HepG2 (cell line): ENCODE results near the gene ZNHIT1. TPM values are rescaled to one million over a fixed set of nuclear protein-coding genes. Genes with fewer than 3 reads are reported as not detected.
A peak's percentile ranks its signal among the peaks of the same experiment; 100 is the strongest.

Source experiments
- AGO2 ChIP-seq: fragments of 200-400 bp; formaldehyde crosslinking; optimal IDR thresholded peaks from 2 replicates; pipeline ENCODE3; 2017; ENCODE audit warnings: mild to moderate bottlenecking, low read depth, low read length, moderate library complexity
- MAFG ChIP-seq: sonication (generic); formaldehyde crosslinking; IDR thresholded peaks from 2 replicates; pipeline ENCODE4 v1.5.1; 2020; ENCODE audit warnings: mild to moderate bottlenecking, missing genetic modification reagents
- NR1H2 ChIP-seq: sonication (generic); formaldehyde crosslinking; IDR thresholded peaks from 2 replicates; pipeline ENCODE4 v1.8.1; 2022; ENCODE audit warnings: low read depth, missing genetic modification reagents, borderline replicate concordance
- POGZ ChIP-seq: sonication (generic); formaldehyde crosslinking; IDR thresholded peaks from 2 replicates; pipeline ENCODE4 v1.4.0; 2020; ENCODE audit warnings: mild to moderate bottlenecking, missing genetic modification reagents
- RAD21 ChIP-seq: fragments of 450-650 bp; formaldehyde crosslinking; IDR thresholded peaks from 2 replicates; pipeline ENCODE4 v1.5.0; 2020; ENCODE audit warnings: mild to moderate bottlenecking
- SPEN ChIP-seq: sonication (generic); formaldehyde crosslinking; IDR thresholded peaks from 2 replicates; pipeline ENCODE4 v1.5.1; 2020; ENCODE audit warnings: low read depth, mild to moderate bottlenecking, missing genetic modification reagents
- ZBTB39 ChIP-seq: sonication (generic); formaldehyde crosslinking; IDR thresholded peaks from 2 replicates; pipeline ENCODE4 v1.5.0; 2020; ENCODE audit warnings: missing genetic modification reagents
- ZNF124 ChIP-seq: sonication (generic); formaldehyde crosslinking; IDR thresholded peaks from 2 replicates; pipeline ENCODE4 v1.4.0; 2020; ENCODE audit warnings: missing genetic modification reagents
- ZNF142 ChIP-seq: sonication (generic); formaldehyde crosslinking; IDR thresholded peaks from 2 replicates; pipeline ENCODE4 v1.4.0; 2020; ENCODE audit warnings: missing genetic modification reagents
- ZNF17 ChIP-seq: sonication (generic); formaldehyde crosslinking; IDR thresholded peaks from 2 replicates; pipeline ENCODE4 v1.5.0; 2020; ENCODE audit warnings: mild to moderate bottlenecking, missing genetic modification reagents
- ZNF225 ChIP-seq: sonication (generic); formaldehyde crosslinking; IDR thresholded peaks from 2 replicates; pipeline ENCODE4 v1.4.0; 2020; ENCODE audit warnings: mild to moderate bottlenecking, missing genetic modification reagents
- ZNF326 ChIP-seq: sonication (generic); formaldehyde crosslinking; IDR thresholded peaks from 2 replicates; pipeline ENCODE4 v1.4.0; 2020; ENCODE audit warnings: missing genetic modification reagents, borderline replicate concordance
- ZNF547 ChIP-seq: sonication (generic); formaldehyde crosslinking; IDR thresholded peaks from 2 replicates; pipeline ENCODE4 v1.5.1; 2020; ENCODE audit warnings: mild to moderate bottlenecking, missing genetic modification reagents
- ZNF598 ChIP-seq: sonication (generic); formaldehyde crosslinking; IDR thresholded peaks from 2 replicates; pipeline ENCODE4 v1.5.1; 2020; ENCODE audit warnings: mild to moderate bottlenecking, missing genetic modification reagents, borderline replicate concordance
- ZNF747 ChIP-seq: sonication (generic); formaldehyde crosslinking; IDR thresholded peaks from 2 replicates; pipeline ENCODE4 v1.8.1; 2023; ENCODE audit warnings: missing genetic modification reagents, mild to moderate bottlenecking, borderline replicate concordance
- ZSCAN25 ChIP-seq: sonication (generic); formaldehyde crosslinking; IDR thresholded peaks from 2 replicates; pipeline ENCODE4 v1.8.0; 2022; ENCODE audit warnings: mild to moderate bottlenecking, missing genetic modification reagents
- polyA plus RNA-seq, 8 experiments: library from polyadenylated mRNA; depleted of rRNA in 3 of 8; stranded (reverse) in 7 of 8; unstranded in 1 of 8; fragments of >200 nt; fragmentation: Illumina TruSeq in 4 of 8; extraction: Trizol in 4 of 8; gene quantifications; 2 replicates each; pipeline versions ENCODE4 v1.2.1 to v1.2.3, GENCODE V29; 2011 to 2016; ENCODE audit warnings: low read depth in 4 of 8, missing spikeins in 1 of 8, mixed read lengths in 1 of 8; ENCODE audit not compliant: insufficient read depth in 1 of 8
- total RNA-seq, 5 experiments: library from RNA; depleted of rRNA; stranded (reverse); fragments of >200 nt; fragmentation: Illumina TruSeq; extraction: Trizol; gene quantifications; 2 replicates each; pipeline ENCODE4 v1.2.3, GENCODE V29; 2016; ENCODE audit warnings: low read depth in 1 of 5
- TF ChIP-seq, protein P1 (sequence below): sonication (generic); formaldehyde crosslinking; IDR thresholded peaks from 2 replicates; pipeline ENCODE4 v1.4.0; 2020; ENCODE audit warnings: mild to moderate bottlenecking, missing genetic modification reagents, borderline replicate concordance

Gene ZNHIT1
- total and polyA plus RNA-seq, 2 of the 13 experiments (the other 11 are each of a cell fraction or from before 2014, with no cell fraction given), result 32.5 to 64.5 TPM

- TF ChIP-seq ZNF598 (CRISPR knock-in tag) (peak; percentile 36; the same call in 1 of the 2 replicates), SPEN (CRISPR knock-in tag) (no peak; the same call in none of the 2 replicates), ZNF747 (CRISPR knock-in tag) (no peak; the same call in 1 of the 2 replicates), ZNF326 (no peak), RAD21 (peak; percentile 93), MAFG (no peak), ZNF17 (CRISPR knock-in tag) (no peak), ZBTB39 (CRISPR knock-in tag) (no peak), ZNF225 (CRISPR knock-in tag) (0 out of 2 replicates have a peak, but pooled peaks have one; percentile 48), POGZ (peak; percentile 48; the same call in 1 of the 2 replicates), AGO2 (peak; percentile 98), ZSCAN25 (no peak; the same call in 1 of the 2 replicates), ZNF142 (peak; percentile 59), NR1H2 (CRISPR knock-in tag) (no peak), ZNF124 (CRISPR knock-in tag) (peak; percentile 46; the same call in 1 of the 2 replicates), ZNF547 (CRISPR knock-in tag) (peak; percentile 42; the same call in 1 of the 2 replicates)
- TF ChIP-seq, protein P1, sequence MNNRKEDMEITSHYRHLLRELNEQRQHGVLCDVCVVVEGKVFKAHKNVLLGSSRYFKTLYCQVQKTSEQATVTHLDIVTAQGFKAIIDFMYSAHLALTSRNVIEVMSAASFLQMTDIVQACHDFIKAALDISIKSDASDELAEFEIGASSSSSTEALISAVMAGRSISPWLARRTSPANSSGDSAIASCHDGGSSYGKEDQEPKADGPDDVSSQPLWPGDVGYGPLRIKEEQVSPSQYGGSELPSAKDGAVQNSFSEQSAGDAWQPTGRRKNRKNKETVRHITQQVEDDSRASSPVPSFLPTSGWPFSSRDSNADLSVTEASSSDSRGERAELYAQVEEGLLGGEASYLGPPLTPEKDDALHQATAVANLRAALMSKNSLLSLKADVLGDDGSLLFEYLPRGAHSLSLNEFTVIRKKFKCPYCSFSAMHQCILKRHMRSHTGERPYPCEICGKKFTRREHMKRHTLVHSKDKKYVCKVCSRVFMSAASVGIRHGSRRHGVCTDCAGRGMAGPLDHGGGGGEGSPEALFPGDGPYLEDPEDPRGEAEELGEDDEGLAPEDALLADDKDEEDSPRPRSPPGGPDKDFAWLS (CRISPR knock-in tag), result no peak
Measured at GRCh38 chr7:101244375-101245146, 26.6 kb downstream of the ZNHIT1 start, which contains the start of gene FIS1 (continued).
